ENCODE measurements around the gene CORO2A.

DNA sequence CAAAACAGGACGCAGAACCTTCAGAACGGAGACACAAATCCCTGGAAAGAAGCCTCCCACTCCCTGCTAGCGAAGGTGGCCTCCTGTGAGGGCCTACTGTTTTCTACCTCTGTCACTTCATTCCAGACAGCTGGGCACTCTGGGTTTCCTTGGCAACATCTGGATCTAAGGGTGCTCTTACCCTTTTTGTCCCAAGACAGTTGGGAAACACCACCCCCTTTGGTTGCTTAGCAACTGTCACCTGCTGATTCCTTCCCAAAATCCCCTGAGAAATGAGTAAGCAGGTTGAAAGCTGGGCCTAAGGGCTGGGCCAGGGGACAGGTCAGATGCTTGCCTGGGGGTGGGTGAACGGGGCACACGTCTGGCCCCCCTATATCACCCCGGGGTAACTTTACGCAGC, 106.5 kb downstream of the CORO2A start:
- TF ChIP-seq, protein P1, sequence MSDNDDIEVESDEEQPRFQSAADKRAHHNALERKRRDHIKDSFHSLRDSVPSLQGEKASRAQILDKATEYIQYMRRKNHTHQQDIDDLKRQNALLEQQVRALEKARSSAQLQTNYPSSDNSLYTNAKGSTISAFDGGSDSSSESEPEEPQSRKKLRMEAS (IDR thresholded peaks at IDR 0.05) = no peak
- TF ChIP-seq, protein P2, sequence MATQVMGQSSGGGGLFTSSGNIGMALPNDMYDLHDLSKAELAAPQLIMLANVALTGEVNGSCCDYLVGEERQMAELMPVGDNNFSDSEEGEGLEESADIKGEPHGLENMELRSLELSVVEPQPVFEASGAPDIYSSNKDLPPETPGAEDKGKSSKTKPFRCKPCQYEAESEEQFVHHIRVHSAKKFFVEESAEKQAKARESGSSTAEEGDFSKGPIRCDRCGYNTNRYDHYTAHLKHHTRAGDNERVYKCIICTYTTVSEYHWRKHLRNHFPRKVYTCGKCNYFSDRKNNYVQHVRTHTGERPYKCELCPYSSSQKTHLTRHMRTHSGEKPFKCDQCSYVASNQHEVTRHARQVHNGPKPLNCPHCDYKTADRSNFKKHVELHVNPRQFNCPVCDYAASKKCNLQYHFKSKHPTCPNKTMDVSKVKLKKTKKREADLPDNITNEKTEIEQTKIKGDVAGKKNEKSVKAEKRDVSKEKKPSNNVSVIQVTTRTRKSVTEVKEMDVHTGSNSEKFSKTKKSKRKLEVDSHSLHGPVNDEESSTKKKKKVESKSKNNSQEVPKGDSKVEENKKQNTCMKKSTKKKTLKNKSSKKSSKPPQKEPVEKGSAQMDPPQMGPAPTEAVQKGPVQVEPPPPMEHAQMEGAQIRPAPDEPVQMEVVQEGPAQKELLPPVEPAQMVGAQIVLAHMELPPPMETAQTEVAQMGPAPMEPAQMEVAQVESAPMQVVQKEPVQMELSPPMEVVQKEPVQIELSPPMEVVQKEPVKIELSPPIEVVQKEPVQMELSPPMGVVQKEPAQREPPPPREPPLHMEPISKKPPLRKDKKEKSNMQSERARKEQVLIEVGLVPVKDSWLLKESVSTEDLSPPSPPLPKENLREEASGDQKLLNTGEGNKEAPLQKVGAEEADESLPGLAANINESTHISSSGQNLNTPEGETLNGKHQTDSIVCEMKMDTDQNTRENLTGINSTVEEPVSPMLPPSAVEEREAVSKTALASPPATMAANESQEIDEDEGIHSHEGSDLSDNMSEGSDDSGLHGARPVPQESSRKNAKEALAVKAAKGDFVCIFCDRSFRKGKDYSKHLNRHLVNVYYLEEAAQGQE (IDR thresholded peaks at IDR 0.05; ENCODE audit: low read depth) = no peak
- TF ChIP-seq YY1 (IDR thresholded peaks at IDR 0.05; ENCODE audit: low read depth) = no peak
- no peak for TF ChIP-seq CREB1 (IDR thresholded peaks at IDR 0.05; ENCODE audit: low read depth)
- no peak for TF ChIP-seq TEAD4 (IDR thresholded peaks at IDR 0.05)
- TF ChIP-seq EP300 (IDR thresholded peaks at IDR 0.05; ENCODE audit: borderline replicate concordance) = no peak
- TF ChIP-seq CEBPB (IDR thresholded peaks at IDR 0.05) = no peak
- no peak for TF ChIP-seq FOXM1 (IDR thresholded peaks at IDR 0.05; ENCODE audit: borderline replicate concordance, low read depth)
- TF ChIP-seq TAF1 (IDR thresholded peaks at IDR 0.05; ENCODE audit: low read depth) = no peak
- TF ChIP-seq NFIC (IDR thresholded peaks at IDR 0.05) = no peak

Data from Ishikawa (cell line).